NCI-H1092 (cell line): ENCODE data around the gene GAS6.
"Not testable (repeated sequence)": the region's sequence is repeated elsewhere in the genome, so short reads cannot be mapped to it uniquely, and the experiment has no call there.

Experiments
- DNase-seq: peaks from one replicate; lab custom pipeline; 2025; lab: John Stamatoyannopoulos, UW

GAS6 gene

DNA sequence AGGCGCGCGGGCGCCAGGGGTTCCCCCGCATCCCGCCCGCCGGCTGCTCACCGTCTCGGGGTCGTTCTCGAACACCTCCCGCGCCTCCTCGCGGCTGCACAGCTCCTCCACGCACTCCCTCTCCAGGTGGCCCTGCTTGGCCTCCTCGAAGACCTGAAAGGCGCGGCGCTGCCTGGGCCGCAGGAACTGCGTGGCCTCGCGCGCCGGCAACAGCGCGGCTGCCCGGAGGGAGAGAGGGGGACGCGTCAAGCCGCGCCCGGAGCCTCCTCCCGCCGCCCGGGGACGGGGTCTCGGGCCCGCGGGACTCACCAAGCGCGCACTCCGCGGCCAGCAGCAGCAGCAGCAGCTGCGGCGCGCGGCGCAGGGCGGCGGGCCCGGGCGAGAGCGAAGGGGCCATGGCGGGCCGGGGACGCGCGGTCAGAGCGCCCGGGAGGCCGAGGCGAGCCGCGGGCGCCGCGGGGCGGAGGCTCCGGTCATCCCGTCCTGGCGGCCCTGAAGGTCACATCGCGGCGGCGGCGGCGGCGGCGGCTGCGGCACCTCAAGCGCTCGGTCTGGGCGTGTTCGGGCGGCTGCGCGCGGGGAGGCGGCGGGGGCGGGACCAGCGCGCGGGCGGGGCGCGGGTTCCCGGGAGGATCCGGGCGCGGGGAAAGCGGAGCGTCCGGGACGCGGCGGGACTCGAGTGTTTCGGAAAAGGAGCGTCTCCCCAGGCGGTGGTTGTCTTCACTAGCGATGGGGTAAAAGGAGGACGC, at the start of gene GAS6:
Gene GAS6, minus strand, starts transcription at position 553 of the 749 bp plus-strand sequence. Its CDS starts 156 bp downstream, at position 397.
- DNase-seq: peak; percentile 40

DNA sequence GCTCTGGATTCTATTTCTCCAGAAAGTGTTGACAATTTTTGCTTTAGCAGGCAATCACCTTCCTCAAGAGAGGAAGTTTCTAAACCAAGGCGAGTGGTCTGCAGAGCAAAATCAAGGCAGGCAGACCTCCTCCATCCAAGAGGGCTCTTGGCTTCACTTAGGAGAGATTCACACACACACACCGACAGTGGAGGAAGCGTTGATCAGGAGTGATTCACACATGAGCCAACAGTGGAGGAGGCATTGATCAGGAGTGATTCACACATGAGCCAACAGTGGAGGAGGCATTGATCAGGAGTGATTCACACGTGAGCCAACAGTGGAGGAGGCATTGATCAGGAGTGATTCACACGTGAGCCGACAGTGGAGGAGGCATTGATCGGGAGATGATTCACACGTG, 49.5 kb upstream of the GAS6 start:
- DNase-seq: not testable (repeated sequence)

DNA sequence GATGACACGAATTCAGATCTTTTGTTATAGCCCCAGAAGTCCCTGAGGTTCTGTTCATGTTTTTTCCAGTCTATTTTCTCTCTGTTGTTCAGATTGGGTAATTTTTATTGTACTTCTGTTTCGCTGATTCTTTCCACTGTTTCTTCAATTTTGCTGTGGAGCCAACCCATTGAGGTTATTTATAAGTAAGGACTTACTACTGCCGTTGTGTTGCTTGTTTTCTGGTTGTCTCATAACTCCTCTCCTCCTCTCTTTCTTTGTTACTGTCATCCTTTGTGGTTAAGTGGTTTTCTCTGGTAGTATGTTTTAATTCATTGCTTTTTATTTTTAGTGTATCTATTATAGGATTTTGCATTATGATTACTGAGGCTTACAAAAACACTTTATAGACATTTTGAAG, 48.7 kb upstream of the GAS6 start:
- no peak for DNase-seq

DNA sequence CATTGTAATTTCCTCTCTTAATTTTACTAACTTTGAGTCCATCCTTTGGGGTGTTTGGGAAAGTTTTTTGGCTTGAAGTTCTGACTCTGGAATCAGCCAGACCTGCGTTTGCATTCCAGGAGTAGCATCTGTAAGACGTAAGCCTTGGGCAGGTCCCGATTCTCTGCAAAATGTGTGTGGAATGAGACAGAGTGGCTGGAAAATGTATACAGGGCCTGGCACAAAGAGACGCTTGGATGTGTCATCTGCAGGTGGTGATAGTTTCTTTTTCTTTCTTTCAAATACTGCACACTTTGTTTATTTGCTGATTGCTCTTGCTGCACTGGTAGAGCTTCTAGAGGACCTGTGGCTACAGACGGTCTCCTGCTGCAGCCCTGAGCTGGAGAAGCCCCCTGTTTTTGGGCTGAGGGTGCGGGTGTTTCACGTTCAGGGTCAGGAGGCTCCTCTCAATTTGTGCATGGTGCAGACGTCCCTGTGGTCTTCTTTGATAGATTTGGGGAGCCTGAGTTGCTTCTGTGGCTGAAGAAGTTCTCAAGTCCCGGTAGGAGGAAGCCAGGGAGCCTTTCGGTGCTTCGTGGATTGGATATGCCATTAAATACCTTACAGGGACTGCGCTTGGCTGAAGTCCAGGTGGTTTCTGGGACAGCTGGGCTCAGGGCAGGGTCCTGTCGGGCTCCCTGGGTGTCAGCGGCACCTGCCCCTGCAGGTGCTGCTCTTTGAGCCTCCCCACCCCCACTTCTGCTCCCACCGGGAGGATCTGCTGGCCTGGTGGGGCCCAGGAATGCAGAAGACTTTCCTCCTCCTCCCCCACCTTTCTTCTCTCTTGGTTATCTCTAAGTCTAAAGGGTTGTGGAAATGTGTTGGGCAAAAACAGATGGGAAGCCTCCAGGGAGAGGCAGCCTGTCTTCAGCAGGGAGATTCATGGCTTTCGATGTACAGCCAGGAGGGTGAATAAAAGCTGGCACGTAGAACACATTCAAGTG, 44.0 kb upstream of the GAS6 start:
- peak; percentile 65 for DNase-seq

DNA sequence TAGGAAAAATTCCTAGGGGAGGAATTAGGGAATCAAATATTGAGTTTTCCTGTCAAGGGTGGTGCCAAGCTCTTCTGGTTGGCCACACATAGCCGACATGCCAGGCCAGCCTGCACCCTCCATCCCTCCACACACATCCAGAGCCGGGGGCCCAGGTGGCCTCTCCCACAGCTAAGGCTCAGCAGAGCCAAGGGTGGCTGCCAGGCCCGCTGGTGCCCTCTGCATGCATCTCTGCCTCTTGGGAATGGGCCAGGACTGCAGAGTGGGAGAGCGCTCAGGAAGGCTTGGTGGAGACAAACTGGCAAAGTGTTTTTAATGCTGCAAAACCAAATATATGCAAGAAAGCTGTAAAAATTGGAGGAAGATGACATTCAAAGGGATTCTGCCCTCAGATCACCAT, 42.7 kb upstream of the GAS6 start:
- DNase-seq: peak; percentile 81

DNA sequence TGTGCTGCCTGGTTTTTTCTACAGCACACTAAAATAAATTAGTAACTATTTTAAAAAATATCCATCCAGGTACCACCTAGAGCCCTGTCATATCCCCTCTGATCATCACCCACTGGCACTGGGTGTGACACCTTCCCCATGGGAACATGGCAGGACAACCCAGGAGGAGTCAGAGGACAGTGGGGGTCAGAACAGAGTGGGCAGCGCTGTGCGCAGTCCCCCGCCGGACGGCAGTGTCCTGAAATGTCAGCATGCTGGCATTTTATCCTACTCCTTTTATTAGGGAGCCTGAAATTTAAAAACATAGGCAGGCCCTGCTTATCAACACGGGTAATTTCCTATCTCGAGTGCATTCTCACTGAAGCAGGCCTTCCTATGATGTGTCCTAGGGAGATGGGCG, 42.1 kb upstream of the GAS6 start:
- no peak for DNase-seq

DNA sequence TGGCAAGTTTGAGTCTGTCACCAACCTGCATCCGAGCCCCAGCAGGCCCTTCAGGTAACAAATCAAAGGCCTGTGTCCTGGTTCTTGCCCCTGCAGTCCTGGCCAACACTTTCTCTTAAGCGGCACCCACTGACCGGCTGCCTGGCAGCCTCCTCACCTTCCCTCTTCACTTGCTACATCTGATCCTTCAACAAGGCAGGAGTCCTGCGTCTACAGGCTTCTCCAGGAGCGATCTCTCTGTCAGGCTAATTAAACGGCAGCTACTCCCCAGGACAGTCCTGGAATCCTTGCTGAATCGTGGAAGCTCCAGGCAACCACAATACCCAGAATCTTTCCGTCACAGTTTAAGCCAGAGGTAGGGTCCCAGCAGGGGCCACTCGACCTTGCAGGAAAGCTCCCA, 41.1 kb upstream of the GAS6 start:
- no peak for DNase-seq

DNA sequence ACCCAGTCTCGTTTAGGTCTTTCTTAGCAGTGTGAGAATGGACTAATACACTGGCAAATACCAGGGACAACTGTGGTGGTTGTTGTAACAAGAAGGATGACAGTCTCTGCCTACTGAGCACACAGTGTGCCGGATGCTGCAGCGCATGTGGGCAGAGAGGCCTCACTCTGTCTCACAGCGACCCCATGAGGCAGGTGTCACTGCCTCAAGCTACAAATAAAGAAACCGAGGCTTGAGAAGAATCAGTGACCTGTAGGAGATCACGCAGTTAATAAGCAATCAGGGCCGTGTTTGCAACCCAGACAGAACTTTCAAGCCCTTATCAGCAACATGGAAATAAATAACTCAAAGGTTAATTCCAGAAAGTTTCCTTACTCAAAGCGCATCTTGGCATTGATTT, 40.5 kb upstream of the GAS6 start:
- DNase-seq: no peak

DNA sequence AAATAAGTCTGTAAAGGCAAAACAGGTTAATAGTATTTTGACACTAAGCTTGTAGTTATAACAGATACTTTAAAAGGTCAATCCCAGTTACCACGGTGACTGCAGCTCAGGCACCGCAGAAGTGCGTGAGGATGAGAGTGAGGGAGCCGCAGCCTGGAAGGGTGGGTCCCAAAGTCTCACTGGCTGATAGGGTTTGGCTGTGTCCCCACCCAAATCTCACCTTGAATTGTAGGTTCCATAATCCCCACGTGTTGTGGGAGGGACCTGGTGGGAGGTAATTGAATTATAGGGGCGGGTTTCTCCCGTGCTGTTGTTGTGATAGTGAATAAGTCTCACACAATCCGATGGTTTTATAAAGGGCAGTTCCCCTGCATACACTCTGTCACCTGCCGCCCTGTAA, 40.0 kb upstream of the GAS6 start:
- no peak for DNase-seq

DNA sequence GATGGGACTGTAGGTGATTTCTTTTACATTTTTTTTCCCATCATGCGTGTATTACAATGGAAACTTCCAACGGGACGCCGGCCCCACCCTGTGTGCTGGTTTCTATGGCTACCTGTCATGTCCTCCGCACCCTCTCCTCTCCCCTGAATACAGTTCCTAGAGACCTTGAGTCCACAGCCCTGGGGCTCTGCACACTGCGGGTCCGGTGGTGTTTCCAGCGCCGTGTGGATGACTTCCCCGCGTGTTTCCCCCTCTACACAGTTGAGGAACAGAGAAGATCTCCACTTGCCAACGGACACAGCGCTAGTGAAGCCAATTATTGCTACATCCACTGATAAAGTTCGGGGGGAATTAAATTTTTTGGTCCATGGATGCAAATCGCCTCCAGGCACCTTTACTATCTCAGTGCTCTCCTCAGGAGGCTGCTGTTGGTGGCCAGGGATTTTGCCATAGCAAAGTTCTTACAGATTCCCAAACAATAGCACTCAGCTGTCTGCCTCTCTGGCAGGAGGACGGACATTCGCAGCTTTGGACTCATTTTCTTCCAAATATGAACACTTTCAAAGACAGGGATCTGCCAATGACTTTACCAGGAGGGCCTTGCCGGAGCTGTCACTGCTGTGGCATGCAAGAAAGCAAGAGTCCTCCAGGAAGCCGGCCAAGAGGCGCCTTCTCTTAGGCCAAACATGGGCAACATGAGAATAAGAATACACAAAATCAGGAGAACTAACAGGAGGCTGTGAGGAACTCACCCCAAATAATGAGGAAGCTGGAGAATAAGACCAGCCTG, 39.3 kb upstream of the GAS6 start:
- DNase-seq: no peak

DNA sequence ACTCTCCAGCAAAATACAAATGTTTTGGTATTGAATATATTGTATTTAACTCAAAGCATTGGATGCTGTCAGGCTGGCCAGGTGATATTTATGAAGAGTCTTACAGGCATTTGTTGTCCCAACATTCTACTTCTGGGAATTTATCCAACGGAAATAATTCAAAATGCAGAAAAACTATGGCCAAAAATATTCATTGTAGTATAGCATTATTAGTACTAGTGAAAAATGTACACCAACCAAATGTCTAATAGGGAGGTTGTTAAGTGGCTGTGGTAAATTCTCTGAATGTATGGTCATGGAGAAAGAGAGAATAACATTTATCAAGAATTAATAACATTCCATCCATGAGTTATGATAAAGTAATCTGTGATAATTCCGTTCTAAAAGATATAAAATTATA, 38.6 kb upstream of the GAS6 start:
- DNase-seq: no peak

DNA sequence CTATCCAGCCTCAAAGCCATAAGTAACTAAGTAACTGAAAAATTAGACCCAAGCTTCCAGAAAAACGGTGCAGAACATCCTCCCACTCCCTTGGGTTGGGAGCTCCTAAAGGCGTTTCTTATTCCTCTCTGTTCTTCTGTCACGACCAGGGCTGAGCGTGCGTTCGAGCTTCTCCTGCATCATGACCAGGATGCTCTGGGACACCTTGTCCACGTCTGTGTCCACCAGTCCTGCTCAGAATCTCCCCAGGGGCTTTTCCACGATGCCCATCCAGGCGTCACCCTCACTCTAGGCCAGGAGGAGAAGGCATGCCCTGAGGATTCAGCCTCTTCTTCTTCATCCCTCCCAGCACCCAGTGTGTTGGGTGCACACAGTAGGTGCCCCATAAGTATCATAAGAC, 37.8 kb upstream of the GAS6 start:
- DNase-seq: no peak

DNA sequence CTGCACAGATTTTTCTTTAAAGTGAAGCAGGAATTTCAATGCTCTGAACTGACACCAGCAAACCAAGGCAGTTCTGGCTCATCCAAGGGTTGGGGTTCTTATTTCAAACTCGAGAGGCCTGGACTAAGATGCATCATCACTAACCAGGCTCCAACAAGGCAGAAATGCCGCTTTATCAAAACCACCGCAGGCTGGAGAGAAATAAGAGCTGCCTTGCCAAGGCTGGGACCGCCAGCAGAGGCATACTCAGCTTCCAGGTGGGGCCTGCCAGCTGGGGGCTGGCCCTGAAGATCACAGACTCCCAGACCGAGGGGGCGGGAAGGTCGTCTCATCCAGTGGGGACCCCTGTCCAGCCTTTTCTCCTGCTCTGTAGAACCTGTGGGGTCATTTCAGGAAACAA, 37.4 kb upstream of the GAS6 start:
- no peak for DNase-seq

DNA sequence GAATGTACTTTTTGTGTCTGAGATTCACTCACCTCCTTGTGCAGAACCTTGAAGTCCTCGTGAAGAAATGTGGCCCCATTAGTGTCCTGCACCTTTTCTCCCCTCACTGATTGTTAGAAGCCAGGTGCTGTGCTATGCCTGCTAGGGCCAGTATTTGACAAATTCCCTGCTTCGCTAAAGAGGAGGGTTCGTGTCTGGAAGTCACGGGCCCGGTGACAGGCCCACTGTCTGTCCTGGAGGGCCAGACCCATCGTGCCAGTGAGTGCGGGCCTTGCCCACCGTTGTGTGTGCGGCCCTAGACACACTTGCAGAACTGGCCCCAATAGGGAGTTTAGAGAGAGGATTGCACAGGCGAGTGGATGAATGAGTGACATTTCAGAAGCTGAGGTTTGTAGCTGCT, 36.8 kb upstream of the GAS6 start:
- no peak for DNase-seq

DNA sequence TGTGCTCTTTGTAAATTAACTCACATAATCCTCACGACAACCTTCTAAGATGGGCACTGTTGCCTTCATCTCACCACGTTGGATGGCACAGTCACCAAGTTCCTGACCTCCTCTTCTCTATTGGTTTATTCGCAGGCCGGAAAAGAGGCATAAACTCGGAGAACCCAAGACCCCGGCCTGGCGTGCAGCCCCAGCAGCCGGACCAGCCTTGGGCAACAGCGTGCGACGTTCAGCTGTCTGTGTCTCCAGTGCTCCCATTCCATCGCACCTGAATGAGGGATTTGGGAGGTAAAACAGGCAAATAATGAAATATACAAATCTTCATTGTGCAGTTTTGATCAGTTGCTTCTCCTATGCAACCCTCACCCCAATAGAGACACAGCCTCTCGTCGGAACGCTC, 34.5 kb upstream of the GAS6 start:
- DNase-seq: no peak

DNA sequence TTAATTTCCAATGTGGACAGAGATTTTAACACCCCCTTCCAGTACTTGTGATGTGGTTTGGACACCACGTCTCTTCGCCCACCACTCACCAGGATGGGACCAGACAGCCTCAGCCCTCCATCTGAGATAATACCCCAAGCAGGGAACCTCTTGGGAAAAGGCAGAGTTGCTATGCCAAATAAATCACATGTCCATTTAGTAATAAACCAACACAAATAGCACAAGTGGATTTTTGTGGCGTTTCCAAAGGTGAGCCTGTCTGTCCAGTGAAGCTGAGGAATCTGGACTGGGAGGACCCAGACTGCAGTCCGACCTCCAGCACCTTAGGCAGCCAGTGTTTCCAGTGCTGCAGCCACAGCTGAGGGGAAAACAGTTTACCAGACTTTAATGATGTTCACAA, 34.1 kb upstream of the GAS6 start:
- DNase-seq: no peak

DNA sequence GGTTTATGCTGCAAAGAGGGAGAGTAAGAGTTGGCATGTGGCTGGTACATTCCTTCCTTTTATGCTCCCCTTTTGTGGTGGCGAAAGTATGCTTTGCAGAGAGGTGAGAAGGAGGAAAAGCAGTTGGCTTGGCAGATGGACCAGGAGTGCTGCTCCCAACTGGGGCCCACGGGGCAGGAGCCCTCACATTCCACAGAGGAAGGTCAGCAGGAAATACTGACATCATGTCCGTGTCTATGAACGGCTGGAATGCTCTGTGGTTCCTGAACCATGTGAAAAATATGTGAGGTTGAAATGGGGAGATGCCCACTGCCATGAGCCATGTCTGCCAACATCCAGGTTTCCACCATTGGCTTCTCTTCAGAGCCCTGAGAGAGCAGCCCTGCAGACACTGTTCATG, 33.3 kb upstream of the GAS6 start:
- DNase-seq: no peak

DNA sequence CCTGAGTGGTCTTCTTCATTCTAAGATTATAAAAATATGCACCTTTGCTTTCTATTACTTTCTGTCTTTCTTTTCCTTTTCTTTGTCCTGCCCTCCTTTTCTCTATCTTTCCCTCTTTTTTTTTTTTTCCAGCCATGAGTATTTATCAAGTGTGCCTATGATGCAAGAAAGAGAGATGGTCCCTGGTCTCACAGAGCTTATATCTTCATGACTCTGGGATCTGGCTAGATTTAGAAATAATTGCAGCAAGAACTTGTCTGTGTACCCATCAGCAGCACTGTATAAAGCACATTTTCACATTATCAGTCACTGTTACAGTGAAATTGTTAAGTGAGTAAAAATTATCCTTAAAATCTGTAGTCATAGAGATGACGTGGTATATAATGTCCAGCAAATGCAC, 31.6 kb upstream of the GAS6 start:
- DNase-seq: no peak

DNA sequence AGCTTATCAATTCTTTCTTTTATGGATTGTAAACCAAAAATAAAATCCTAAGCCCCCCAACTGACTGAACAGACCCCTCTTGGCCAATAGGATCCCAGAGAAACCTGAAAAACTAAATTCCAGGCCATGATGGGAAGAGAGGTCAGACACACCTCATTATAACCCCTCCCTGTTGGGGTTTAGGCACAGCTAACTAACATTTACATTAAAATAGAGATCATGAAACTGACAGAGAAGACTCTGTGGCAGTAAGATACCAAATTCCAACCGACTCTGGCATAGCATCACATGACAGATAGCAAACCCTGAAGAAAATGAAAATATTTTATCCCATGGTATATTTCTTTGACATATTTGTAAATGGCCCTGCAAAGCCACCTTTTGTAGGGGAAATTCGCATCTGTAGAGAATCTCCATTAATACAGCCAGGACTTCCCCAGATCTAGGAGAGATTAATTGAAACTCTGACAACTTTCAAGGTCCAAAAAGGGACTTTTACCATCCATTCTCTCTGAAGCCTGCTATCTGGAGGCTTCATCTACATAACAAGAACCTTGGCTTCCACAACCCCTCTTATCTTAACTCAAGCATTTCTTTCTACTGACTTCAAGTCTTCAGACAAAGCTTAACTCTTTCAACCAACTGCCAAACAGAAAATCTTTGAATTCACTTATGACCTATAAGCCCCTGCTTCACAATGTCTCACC, 27.1 kb upstream of the GAS6 start:
- no peak for DNase-seq

DNA sequence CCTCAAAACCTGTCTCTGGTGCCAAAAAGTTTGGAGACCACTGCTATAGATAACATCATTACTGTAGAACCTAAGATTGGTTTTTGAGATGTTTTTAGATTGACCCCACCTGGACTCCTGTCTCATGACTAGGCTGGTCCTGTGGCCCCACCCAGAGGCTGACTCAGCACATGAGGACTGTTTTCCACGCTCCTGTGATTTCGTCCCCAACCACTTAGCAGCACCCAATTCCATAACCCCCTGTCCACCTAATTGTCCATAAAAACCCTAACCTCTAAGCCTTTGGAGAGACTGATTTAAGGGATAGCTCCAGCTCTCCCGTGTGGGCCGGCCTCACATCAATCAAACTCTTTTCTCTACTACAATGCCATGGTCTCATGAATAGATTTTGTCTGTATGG, 25.6 kb upstream of the GAS6 start:
- no peak for DNase-seq

DNA sequence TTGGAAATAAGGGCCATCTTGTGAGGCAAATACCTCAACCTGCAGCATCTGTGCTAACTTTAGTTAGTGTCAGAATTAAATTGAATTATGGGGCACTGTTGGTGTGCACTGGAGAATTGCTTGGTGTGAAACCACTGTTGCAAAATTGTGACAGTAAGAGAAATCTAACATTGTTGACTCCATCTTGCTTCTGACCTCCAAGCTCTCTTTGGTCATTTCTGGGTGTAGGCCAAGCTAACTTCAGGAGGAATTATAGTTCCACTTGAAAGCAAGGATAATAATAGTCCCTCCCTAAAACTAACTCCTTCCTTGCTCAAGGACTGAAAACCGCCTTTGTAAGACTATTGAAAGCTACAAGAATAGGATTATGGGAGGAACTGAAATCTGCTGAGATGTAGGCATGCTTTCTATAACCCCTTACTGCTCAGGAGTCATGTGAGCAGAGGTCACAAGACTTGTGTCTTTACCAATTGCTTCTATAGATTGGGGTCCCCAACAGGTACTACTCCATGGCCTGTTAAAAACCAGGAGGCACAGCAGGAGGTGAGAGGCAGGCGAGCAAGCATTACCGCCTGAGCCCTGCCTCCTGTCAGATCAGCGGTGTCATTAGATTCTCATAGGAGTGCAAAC, 24.9 kb upstream of the GAS6 start:
- no peak for DNase-seq
